Myocyte (in vitro differentiated cells): ENCODE measurements around the gene ARHGEF3. TPM values are rescaled to one million over a fixed set of nuclear protein-coding genes. Genes with fewer than 3 reads are reported as not detected.

Source experiments
- DNase-seq: peaks from one replicate; pipeline ENCODE4 v3.0.0-alpha.2; 2012; ENCODE audit warnings: low read depth
- total RNA-seq: library from RNA; depleted of rRNA; stranded (reverse); fragments of >200 nt; gene quantifications from 2 replicates; pipeline ENCODE4 v1.2.3, GENCODE V29; 2014

The ARHGEF3 gene
- total RNA-seq, 1 donor from 2014 or later, result 16.8 TPM

GRCh38 chr3:56796202-56796601, 5.5 kb downstream of the ARHGEF3 start:
- no peak for DNase-seq

GRCh38 chr3:56795829-56796185, 5.9 kb downstream of the ARHGEF3 start:
- no peak for DNase-seq

- DNase-seq, result no peak
Observed at GRCh38 chr3:56795097-56795828, 6.5 kb downstream of the ARHGEF3 start.

GRCh38 chr3:56792193-56792592, 9.6 kb downstream of the ARHGEF3 start:
- DNase-seq, result no peak

DNA sequence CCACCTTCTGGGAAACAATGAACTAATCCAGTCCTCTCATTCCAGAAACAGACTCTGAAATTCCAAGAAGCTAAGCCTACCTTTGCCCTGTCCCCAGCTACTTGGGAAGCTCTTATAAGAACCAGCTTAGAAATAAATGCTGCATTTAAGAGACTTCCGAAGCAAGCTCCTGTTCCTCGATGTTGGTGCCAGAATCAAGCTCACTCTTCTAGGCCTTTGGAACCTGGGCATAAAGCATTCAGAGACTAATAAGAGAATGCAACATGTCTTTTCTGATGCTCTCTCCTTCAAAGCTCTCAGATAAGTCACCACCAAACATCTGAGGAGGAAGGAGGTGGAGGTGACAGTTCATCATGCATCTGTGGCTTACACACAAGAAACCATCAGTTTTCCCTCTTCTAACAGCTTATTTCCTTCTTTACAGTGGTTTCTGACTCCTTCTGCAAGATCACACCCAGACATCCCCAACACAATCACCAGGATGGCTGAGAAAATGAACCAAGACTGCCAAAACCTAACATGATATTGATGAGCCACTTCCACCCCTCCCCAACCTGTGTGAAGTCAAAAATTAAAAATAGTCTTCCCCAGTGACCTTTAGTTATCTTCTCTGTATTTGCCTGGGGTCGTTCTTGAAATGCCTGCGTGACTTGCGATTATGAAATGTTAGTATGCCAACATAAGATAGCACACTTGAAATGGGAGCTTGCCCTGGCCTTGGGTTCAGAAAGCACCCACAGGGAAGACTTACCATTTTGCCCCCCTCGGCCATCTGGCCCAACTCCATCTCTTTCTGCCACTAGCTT, 11.5 kb downstream of the ARHGEF3 start:
- DNase-seq, result no peak

DNA sequence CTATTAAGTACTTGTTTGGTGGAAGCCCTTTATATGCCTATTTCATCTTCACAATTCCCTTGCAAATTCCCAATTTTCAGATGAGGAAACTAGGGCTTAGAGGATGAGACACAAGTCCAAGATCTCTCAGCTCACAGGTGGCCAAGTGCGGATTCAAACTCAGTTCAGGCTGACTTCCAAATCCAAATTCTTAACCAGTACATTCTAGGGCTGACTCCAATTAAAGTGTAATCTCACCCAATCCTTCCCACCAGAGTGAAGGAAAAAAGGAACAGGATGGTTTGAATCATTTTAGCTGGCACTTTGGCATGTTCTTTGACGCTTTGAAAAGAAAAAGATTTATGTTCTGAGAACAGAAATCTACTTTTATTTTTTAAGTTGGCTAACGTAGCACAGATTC, 12.7 kb downstream of the ARHGEF3 start:
- DNase-seq, result no peak

GRCh38 chr3:56788521-56788920, 13.2 kb downstream of the ARHGEF3 start:
- DNase-seq, result peak; percentile 75

DNA sequence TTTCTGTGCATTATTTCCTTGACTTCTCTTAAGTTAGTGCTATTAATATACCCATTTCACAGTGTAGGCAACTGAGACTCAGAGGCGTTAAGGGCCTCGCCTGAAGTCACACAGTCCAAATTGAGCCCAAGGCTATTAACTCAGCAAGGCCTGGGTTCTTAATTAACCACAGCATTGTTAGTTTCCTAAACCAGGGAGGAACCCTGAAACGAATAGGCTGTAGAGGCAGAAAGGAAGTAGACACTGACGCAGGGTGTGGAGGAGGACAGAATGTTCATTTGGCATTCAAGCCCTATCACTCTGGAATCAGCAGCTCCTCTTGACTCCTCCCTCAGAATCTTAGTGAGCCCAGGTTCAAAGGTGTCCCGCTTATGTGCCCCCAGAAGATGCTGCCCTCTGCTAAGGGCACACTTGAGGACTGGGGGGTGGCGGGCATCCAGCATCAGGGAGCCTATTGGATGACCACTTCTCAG, 13.9 kb downstream of the ARHGEF3 start:
- DNase-seq, result no peak

DNA sequence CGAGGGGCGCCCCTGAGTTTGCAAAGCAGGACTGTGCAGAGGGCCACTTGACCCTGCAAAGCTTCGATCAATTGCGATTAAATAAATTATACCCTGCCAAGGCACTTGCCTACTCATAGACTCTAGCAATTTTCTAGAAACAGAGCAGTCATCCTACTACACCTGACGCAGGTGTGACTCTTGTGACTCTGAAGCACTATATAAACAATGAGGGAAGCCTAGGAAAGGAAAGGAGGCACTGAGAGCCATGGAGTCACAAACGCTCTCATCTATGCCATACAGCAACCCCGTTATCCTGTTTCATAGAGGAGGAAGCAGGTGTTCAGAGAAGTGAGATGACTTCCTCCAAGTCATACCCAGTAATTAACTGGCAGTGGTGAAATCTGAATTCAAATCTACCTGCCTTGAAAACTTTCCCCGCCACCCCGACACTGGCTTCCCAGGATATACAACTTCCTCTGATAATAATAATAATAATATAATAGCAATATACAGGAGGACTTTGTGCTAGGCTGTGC, 14.4 kb downstream of the ARHGEF3 start:
- DNase-seq, result no peak

GRCh38 chr3:56785499-56785898, 16.2 kb downstream of the ARHGEF3 start:
- no peak for DNase-seq

GRCh38 chr3:56784448-56785001, 17.2 kb downstream of the ARHGEF3 start:
- no peak for DNase-seq

DNA sequence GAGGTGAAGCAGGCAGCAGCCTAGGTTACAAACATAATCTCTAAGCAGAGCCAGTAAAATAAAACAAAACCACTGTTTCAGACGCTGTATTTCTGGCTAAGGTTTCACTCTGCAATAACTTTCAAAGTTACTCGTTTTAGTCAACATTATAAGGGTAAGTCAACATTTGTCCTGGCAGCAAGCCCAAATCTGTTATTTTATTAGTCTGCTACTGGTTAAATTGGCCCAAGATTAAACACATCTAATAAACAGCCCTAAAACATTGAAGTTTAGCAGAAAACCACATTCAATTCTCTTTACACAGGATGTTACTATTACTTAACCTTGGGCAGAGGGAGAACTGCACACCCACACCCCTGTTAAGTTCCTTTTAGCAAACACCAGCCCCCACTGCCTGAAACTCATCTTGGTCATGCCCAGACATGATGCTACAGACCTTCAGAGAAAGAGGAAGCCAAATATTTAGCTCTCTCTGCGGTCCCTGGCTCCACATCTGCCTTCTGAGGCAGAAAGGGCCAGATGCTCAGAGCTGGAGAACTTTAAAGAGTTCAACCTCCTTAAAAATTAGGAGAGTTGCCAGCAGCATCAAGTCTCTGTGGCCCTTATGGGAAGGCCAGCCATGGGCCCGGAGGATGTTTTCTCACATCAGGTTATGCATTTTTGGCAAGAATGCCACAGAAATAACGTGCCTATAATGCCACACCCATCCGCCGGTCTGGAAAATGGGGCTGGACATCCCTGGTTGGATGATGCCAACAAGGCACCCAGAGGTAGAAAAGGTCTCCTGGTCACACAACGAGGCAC, 17.9 kb downstream of the ARHGEF3 start:
- DNase-seq, result peak; percentile 70

DNA sequence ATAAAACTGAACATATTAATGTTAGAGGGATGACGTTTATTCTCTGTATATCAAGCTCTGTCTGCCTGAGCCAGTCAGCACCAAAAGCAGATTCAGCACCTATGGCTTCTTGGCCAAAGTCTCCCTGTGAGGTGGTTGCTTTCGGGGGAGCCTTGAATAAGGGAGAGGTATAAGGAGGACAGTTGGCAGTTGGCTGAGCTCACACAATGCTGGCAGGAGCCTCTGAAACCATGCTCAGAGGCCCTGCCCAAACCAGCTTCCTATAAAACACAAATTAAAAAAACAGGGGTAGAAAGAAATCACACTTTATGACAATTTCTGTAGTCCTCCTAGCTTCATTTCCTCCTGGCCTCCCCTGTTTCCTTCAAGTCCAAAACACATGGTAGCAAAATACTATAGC, 18.8 kb downstream of the ARHGEF3 start:
- DNase-seq, result no peak

DNA sequence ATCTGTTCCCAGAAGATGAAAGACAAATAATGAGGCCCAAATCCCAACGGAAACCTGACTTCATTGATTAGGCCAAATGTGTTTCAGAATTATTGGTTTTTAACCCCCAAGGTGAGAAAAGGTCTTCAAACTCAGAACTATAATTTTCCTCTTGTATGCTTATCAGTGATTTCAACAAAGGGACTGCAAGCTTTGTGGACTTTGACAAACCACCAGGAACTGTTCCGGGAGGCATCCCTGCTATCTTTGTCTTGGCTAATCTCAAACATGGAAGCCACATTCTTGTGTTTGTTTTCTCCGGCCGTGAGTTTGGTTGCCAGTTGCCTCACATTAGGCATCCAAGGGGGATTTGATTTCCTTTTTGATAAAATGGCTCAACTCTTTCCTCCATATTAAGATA, 19.5 kb downstream of the ARHGEF3 start:
- no peak for DNase-seq

GRCh38 chr3:56781762-56782161, 20.0 kb downstream of the ARHGEF3 start:
- DNase-seq, result no peak

- DNase-seq, result no peak
Observed at GRCh38 chr3:56780936-56781335, 20.8 kb downstream of the ARHGEF3 start.

- DNase-seq, result no peak
Observed at GRCh38 chr3:56778893-56779292, 22.9 kb downstream of the ARHGEF3 start.

- DNase-seq, result no peak
Observed at GRCh38 chr3:56776556-56776950, 25.2 kb downstream of the ARHGEF3 start.

- DNase-seq, result no peak
Observed at GRCh38 chr3:56775838-56776555, 25.8 kb downstream of the ARHGEF3 start.

GRCh38 chr3:56775445-56775837, 26.3 kb downstream of the ARHGEF3 start:
- no peak for DNase-seq

DNA sequence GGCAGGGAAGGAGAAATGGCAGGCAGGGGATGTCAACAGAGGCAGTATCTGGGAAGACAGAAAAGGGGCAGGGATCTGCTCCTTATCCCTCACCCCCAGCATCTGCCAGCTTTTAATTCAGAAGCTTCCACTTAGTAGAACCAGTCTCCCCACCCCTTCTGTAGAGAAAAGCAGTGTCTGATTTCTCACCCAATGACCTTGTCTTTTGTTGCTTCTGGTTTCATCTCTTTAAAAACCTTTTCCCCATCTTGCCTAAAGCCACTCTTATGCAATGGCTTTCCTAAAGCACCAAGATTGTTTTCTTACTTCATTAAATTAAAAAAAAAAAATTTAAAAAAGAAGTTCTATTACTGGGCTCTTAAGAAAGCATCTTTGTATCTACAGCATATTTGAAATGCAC, 27.8 kb downstream of the ARHGEF3 start:
- DNase-seq, result no peak
